K562 (cell line): ENCODE data around the gene GAK. TPM values are rescaled to one million over a fixed set of nuclear protein-coding genes. Genes with fewer than 3 reads are reported as not detected.

ENCODE experiments used
- E2F1 ChIP-seq: sonication (generic); formaldehyde crosslinking; IDR thresholded peaks from 2 replicates; pipeline ENCODE4 v1.8.1; 2023; ENCODE audit warnings: mild to moderate bottlenecking, missing genetic modification reagents, moderate library complexity
- NBN ChIP-seq: fragments of 450-650 bp; IDR thresholded peaks from 2 replicates; pipeline ENCODE4 v1.6.1; 2016; ENCODE audit warnings: low read depth, mild to moderate bottlenecking
- SAP30 ChIP-seq: fragments of 200-600 bp; sonication (generic); IDR thresholded peaks from 2 replicates; pipeline ENCODE4 v1.6.1; 2012; ENCODE audit warnings: borderline replicate concordance, low read depth, mild to moderate bottlenecking, moderate library complexity, low read length, control low read depth, inconsistent platforms; ENCODE audit not compliant: insufficient read depth, poor library complexity, severe bottlenecking
- polyA plus RNA-seq, 8 experiments: library from polyadenylated mRNA; depleted of rRNA in 4 of 8; stranded (reverse) in 5 of 8; unstranded in 3 of 8; fragments of >200 nt; fragmentation: Nextera tagmentation in 2 of 8; fragmentation: Illumina TruSeq in 1 of 8; extraction: Ambion mirVana in 2 of 8; extraction: Trizol in 1 of 8; gene quantifications; 2 replicates each; pipeline versions ENCODE4 v1.2.1 to v1.2.3, GENCODE V29; 2011 to 2014; ENCODE audit warnings: inconsistent platforms in 1 of 8, missing spikeins in 1 of 8
- total RNA-seq, 7 experiments: library from RNA; depleted of rRNA in 6 of 7; stranded (reverse); fragments of >200 nt in 6 of 7; fragmentation: Illumina TruSeq in 2 of 7; extraction: Trizol in 2 of 7; gene quantifications; 2 replicates each; pipeline versions ENCODE4 v1.2.1 to v1.2.3, GENCODE V29; 2011 to 2021; ENCODE audit warnings: low replicate concordance in 1 of 7
- TF ChIP-seq, protein P1 (sequence below), 2 experiments: fragments of 450-650 bp; formaldehyde crosslinking in 1 of 2; IDR thresholded peaks; 2 replicates each; pipeline versions ENCODE4 v1.4.0 to v1.6.1; 2014 to 2020; ENCODE audit warnings: mild to moderate bottlenecking in 2 of 2, borderline replicate concordance in 1 of 2, low read depth in 1 of 2

GAK gene
- total and polyA plus RNA-seq, 9 of the 15 experiments (the other 6 are each of a cell fraction or from before 2014, with no cell fraction given): 1.3 to 102 (median 16.2) TPM

DNA sequence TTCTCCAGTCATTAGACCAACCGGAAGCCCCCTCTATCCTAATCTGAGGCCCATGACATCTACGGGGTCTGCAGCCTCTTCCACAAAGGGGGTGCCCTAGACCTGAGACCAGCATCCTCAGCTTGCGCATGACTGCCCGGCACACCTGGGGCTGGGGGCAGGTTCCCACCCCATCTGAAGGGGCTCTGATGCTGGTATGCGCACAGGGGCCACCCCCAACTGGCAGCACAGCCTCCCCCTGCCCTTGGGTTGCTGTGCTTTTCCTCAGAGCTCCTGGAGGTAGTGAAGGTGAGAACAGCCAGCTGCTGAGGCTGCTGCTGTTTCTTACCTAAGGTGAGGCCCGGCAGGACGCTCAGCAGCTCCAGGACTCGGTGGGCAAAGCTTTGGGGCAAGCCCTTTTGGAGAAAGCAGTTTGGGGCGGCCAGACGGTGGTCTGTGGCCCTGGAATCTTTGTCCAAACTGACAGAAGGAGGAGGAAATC is 87.3 kb downstream of the GAK start (continued):
- TF ChIP-seq, protein P1, sequence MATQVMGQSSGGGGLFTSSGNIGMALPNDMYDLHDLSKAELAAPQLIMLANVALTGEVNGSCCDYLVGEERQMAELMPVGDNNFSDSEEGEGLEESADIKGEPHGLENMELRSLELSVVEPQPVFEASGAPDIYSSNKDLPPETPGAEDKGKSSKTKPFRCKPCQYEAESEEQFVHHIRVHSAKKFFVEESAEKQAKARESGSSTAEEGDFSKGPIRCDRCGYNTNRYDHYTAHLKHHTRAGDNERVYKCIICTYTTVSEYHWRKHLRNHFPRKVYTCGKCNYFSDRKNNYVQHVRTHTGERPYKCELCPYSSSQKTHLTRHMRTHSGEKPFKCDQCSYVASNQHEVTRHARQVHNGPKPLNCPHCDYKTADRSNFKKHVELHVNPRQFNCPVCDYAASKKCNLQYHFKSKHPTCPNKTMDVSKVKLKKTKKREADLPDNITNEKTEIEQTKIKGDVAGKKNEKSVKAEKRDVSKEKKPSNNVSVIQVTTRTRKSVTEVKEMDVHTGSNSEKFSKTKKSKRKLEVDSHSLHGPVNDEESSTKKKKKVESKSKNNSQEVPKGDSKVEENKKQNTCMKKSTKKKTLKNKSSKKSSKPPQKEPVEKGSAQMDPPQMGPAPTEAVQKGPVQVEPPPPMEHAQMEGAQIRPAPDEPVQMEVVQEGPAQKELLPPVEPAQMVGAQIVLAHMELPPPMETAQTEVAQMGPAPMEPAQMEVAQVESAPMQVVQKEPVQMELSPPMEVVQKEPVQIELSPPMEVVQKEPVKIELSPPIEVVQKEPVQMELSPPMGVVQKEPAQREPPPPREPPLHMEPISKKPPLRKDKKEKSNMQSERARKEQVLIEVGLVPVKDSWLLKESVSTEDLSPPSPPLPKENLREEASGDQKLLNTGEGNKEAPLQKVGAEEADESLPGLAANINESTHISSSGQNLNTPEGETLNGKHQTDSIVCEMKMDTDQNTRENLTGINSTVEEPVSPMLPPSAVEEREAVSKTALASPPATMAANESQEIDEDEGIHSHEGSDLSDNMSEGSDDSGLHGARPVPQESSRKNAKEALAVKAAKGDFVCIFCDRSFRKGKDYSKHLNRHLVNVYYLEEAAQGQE (IDR thresholded peaks at IDR 0.05; ENCODE audit: borderline replicate concordance): no peak
- TF ChIP-seq, protein P1 (CRISPR knock-in tag; IDR thresholded peaks at IDR 0.05; ENCODE audit: low read depth): no peak
- TF ChIP-seq NBN (no peak), E2F1 (CRISPR knock-in tag) (no peak), SAP30 (no peak)
